DOHH2 (cell line): Measurements from ENCODE around the gene SPIN2B.
"Not testable (repeated sequence)": the region's sequence is repeated elsewhere in the genome, so short reads cannot be mapped to it uniquely, and the experiment has no call there.

Source experiments
- H3F3A ChIP-seq: fragments of 200-600 bp; sonication (generic), shearing (Covaris generic); 2 replicates; pipeline ENCODE4 v1.6.0; 2016; ENCODE audit warnings: antibody characterized with exemption, mild to moderate bottlenecking; ENCODE audit not compliant: control insufficient read depth, insufficient read depth
- H3K27ac ChIP-seq: fragments of 200-600 bp; sonication (generic); 2 replicates; pipeline ENCODE4 v1.5.1; 2014; ENCODE audit warnings: low read depth, mild to moderate bottlenecking, low read length, moderate library complexity
- H3K27me3 ChIP-seq: fragments of 200-600 bp; sonication (generic); 2 replicates; pipeline ENCODE4 v1.6.1; 2014; ENCODE audit warnings: mild to moderate bottlenecking, low read length, mixed read lengths; ENCODE audit not compliant: control insufficient read depth
- H3K36me3 ChIP-seq: fragments of 200-600 bp; sonication (generic); 2 replicates; pipeline ENCODE4 v1.6.1; 2014; ENCODE audit warnings: mild to moderate bottlenecking, low read length, moderate library complexity, mixed read lengths; ENCODE audit not compliant: control insufficient read depth
- H3K4me1 ChIP-seq: fragments of 200-600 bp; sonication (generic); 2 replicates; pipeline ENCODE4 v1.6.1; 2014; ENCODE audit warnings: mild to moderate bottlenecking, low read length, mixed read lengths; ENCODE audit not compliant: control insufficient read depth
- H3K4me2 ChIP-seq: fragments of 200-600 bp; sonication (generic); 2 replicates; pipeline ENCODE4 v1.6.0; 2014; ENCODE audit warnings: mild to moderate bottlenecking, low read length, moderate library complexity
- H3K4me3 ChIP-seq: fragments of 200-600 bp; sonication (generic); 2 replicates; pipeline ENCODE4 v1.5.1; 2014; ENCODE audit warnings: mild to moderate bottlenecking, low read length, mixed read lengths
- H3K79me2 ChIP-seq: fragments of 200-600 bp; sonication (generic); 2 replicates; pipeline ENCODE4 v1.6.1; 2014; ENCODE audit warnings: mild to moderate bottlenecking, low read length, mixed read lengths; ENCODE audit not compliant: control insufficient read depth
- H3K9me2 ChIP-seq: fragments of 200-600 bp; sonication (generic); replicated peaks from 2 replicates; pipeline ENCODE4 v1.6.1; 2014; ENCODE audit warnings: mild to moderate bottlenecking, low read length, mixed read lengths; ENCODE audit not compliant: control insufficient read depth
- H3K9me3 ChIP-seq: fragments of 200-600 bp; sonication (generic); 2 replicates; pipeline ENCODE4 v1.6.1; 2014; ENCODE audit warnings: antibody characterized with exemption, low read length, mixed read lengths; ENCODE audit not compliant: control insufficient read depth, insufficient read depth
- H4K20me1 ChIP-seq: fragments of 200-600 bp; sonication (generic); 2 replicates; pipeline ENCODE4 v1.6.0; 2014; ENCODE audit warnings: low read depth, mild to moderate bottlenecking, antibody characterized with exemption, low read length, moderate library complexity; ENCODE audit not compliant: control insufficient read depth, insufficient read depth
- EZH2phosphoT487 ChIP-seq: fragments of 200-600 bp; sonication (generic); IDR thresholded peaks from 2 replicates; pipeline ENCODE4 v1.6.1; 2017; ENCODE audit warnings: borderline replicate concordance, mild to moderate bottlenecking, antibody characterized with exemption, low read length, moderate library complexity, mixed read lengths
- TF ChIP-seq, protein P1 (sequence below): fragments of 200-600 bp; sonication (generic); IDR thresholded peaks from one replicate; pipeline ENCODE4 v1.5.1; 2014; ENCODE audit warnings: antibody characterized with exemption, mild to moderate bottlenecking, low read depth, low read length; ENCODE audit not compliant: poor library complexity, severe bottlenecking

SPIN2B gene

DNA sequence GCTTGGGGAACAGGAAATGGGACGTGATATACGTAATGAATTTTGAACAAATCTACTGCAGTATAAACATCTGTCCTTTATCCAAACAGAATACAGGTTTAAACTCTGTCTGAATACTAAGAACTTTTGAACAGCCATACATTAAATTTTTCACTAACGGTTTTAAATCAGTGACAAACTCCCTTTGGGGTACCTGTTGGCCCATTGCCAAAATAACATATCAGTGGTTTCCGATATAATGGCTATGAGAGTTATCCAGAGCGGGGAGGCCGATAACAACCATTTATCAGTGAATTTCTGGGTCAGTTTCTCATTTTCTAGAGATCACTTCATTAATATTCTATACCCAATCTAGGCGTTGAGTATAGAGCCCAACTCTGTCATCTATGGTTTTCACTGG is 10.7 kb upstream of the SPIN2B start:
- Histone ChIP-seq H3K27me3 (no peaks in the 10 kb centered on the region), H3K36me3 (no peaks in the 10 kb centered on the region), H3K9me2 (no peaks in the 10 kb centered on the region), H3K79me2 (no peaks in the 10 kb centered on the region), H3K4me3 (no peak overlapping the region), H4K20me1 (no peaks in the 10 kb centered on the region), H3F3A (no peaks in the 10 kb centered on the region), H3K9me3 (no peaks in the 10 kb centered on the region), H3K27ac (no peak overlapping the region), H3K4me1 (no peaks in the 10 kb centered on the region), H3K4me2 (no peak overlapping the region)
- TF ChIP-seq EZH2phosphoT487: no peak
- TF ChIP-seq, protein P1, sequence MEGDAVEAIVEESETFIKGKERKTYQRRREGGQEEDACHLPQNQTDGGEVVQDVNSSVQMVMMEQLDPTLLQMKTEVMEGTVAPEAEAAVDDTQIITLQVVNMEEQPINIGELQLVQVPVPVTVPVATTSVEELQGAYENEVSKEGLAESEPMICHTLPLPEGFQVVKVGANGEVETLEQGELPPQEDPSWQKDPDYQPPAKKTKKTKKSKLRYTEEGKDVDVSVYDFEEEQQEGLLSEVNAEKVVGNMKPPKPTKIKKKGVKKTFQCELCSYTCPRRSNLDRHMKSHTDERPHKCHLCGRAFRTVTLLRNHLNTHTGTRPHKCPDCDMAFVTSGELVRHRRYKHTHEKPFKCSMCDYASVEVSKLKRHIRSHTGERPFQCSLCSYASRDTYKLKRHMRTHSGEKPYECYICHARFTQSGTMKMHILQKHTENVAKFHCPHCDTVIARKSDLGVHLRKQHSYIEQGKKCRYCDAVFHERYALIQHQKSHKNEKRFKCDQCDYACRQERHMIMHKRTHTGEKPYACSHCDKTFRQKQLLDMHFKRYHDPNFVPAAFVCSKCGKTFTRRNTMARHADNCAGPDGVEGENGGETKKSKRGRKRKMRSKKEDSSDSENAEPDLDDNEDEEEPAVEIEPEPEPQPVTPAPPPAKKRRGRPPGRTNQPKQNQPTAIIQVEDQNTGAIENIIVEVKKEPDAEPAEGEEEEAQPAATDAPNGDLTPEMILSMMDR: no peak

DNA sequence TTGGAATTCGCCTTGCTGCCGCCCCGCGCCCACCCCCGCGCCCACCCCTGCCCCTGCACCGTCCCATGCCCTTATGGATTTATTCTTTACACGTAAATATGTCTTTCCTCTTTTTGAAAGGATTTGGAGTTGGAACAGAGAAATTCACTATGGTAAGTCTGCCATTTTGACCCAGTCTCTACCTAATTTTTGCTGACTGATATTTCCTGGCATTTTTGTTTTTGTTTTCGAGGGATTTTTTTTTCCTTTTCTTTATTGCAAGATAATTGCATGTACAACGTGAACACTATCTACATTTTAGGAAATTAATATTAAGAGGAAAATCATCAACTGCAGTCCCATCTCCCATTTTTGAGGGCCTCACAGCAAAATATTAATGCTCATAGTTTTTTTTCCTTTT is 468 bp upstream of the SPIN2B start:
- H3K4me1 ChIP-seq: peaks cover 18% of the 10 kb centered on the region
- no peaks in the 10 kb centered on the region for H3K9me2 ChIP-seq
- no peak overlapping the region for H3K27ac ChIP-seq
- peak overlapping the region; percentile 63 for H3K4me2 ChIP-seq
- no peaks in the 10 kb centered on the region for H3F3A ChIP-seq
- peak overlapping the region; percentile 74 for H3K4me3 ChIP-seq
- H3K36me3 ChIP-seq: no peaks in the 10 kb centered on the region
- TF ChIP-seq EZH2phosphoT487: no peak
- TF ChIP-seq, protein P1: no peak
- H3K9me3 ChIP-seq: no peaks in the 10 kb centered on the region
- H3K27me3 ChIP-seq: no peaks in the 10 kb centered on the region
- no peaks in the 10 kb centered on the region for H4K20me1 ChIP-seq
- peaks cover 5% of the 10 kb centered on the region; the same call in 1 of the 2 replicates for H3K79me2 ChIP-seq

DNA sequence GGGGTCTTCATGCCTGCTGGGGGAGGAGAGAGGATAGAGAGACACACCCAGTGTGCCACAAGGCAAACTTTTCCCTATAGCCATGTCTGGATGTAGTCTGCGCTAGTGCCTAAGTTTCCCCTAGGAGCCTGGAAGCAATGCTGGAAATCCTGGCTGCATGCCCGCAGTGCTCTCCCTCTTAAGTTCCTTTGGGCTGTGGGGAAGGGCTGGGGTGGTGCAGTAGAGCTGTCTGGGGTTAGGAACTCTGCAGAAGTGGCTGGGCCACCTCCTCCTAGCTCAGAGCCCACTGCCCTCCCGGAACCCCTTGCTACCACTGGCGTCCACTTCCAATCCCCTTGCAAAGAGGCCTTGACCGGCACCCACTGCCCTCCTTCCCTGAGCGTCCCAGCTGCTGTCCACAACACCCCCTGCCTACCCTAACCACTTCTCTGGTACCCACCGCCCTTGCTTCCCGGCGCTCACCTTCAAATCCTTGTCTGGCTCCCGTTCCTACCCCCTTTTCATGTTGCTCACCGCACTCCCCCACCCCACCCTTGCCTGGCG is 658 bp downstream of the SPIN2B start:
- H3K9me2 ChIP-seq, H3F3A ChIP-seq, H4K20me1 ChIP-seq, H3K4me1 ChIP-seq, H3K9me3 ChIP-seq, H3K36me3 ChIP-seq, H3K27ac ChIP-seq, H3K27me3 ChIP-seq, H3K79me2 ChIP-seq: not testable (repeated sequence)
- Histone ChIP-seq H3K4me3 (peak overlapping the region; percentile 74), H3K4me2 (peak overlapping the region; percentile 63)

DNA sequence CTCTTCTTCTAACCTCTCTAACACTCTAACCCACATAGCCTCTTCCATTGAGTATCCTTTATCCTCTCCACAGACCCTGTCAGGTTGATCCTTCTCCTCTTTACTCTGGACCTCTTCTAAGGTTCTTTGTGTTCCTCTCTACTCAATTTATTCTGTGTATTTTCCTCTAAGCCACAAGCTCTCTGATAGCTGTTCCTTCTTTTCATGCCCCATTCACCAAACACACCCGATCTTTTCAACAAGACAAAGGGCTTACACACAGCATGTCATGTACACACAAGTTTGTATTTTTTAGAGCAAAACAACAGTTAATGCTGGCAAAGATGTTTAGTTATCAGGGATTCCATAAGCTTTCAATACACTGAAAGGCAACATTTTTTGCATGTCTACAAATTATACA is 1.9 kb downstream of the SPIN2B start:
- H3K36me3 ChIP-seq: no peaks in the 10 kb centered on the region
- no peaks in the 10 kb centered on the region for H3K9me3 ChIP-seq
- H3F3A ChIP-seq: no peaks in the 10 kb centered on the region
- H3K27ac ChIP-seq: no peak overlapping the region
- no peaks in the 10 kb centered on the region for H3K27me3 ChIP-seq
- H3K9me2 ChIP-seq: no peaks in the 10 kb centered on the region
- no peak overlapping the region for H3K4me2 ChIP-seq
- no peaks in the 10 kb centered on the region for H4K20me1 ChIP-seq
- H3K79me2 ChIP-seq: peaks cover 5% of the 10 kb centered on the region; the same call in 1 of the 2 replicates
- TF ChIP-seq EZH2phosphoT487: no peak
- TF ChIP-seq, protein P1: no peak
- H3K4me3 ChIP-seq: no peak overlapping the region
- H3K4me1 ChIP-seq: 0 out of 2 replicates have a peak, but pooled peaks cover under 1% of the 10 kb centered on the region

DNA sequence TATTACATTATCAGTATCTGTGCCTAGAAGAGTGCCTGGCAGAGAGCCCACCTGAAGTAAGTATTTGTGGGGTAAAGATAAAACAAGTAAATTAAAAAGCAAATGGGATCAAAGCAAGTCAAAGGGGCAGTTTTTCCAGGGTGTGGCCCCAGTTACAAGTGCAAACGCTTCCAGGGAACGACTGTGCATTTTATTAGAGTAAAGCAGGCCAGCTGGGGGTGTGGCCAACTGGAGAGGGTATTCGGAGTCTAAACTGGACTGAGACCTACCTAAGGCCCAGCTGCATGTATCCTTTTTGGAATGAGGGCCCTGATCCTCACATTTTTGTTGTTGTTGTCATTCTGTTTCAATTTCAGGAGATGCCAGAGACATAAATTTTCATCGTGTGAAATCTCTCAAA is 3.8 kb downstream of the SPIN2B start:
- not testable (repeated sequence) for H3K36me3 ChIP-seq

More for the DNA sequence above, 3.8 kb downstream of the SPIN2B start:
- H4K20me1 ChIP-seq, H3K27ac ChIP-seq, H3F3A ChIP-seq, H3K9me3 ChIP-seq, H3K4me1 ChIP-seq, H3K4me3 ChIP-seq, H3K27me3 ChIP-seq, H3K79me2 ChIP-seq, H3K9me2 ChIP-seq, H3K4me2 ChIP-seq: not testable (repeated sequence)
